HepG2 (cell line): ENCODE results near the gene MYCBPAP. TPM values are rescaled to one million over a fixed set of nuclear protein-coding genes. Genes with fewer than 3 reads are reported as not detected.

Experiments used
- ATAC-seq: fragments of 200-7000 bp; cut with Tn5 transposase; 3 replicates; pipeline ENCODE4 v1.9.1; 2020; ENCODE audit warnings: mild to moderate bottlenecking, moderate library complexity
- BruUV-seq: library from RNA; stranded (reverse); fragments of 400-500 nt; replicated peaks from 2 replicates; lab custom pipeline; 2021; lab: Mats Ljungman, UMichigan
- CTCF ChIA-PET: fragments of 300-600 bp; formaldehyde crosslinking; extraction: SDS; loops from one replicate; lab custom pipeline; 2021; ENCODE audit warnings: low total read pairs, inconsistent platforms, low intra/inter-chr PET ratio; lab: Yijun Ruan, JAX
- POLR2A ChIA-PET: fragments of 350-600 bp; sonication (Branson Sonifier 250); formaldehyde crosslinking; loops from one replicate; lab custom pipeline; 2020; ENCODE audit warnings: antibody characterized with exemption, inconsistent platforms; lab: Yijun Ruan, JAX
- DNase-seq: peaks from one replicate; pipeline ENCODE4 v3.0.0-alpha.2; 2015; ENCODE audit warnings: low spot score
- FAIRE-seq: peaks from 3 replicates; lab custom pipeline; 2011; peaks lifted over from hg19 to GRCh38; lab: Jason Lieb, UNC
- H2AFZ ChIP-seq: one replicate; pipeline ENCODE4 v1.6.1; 2011; ENCODE audit warnings: low read length, inconsistent platforms
- H3K27ac ChIP-seq: fragments of 300-600 bp; 3 replicates; pipeline ENCODE4 v1.8.0; 2011; ENCODE audit warnings: mixed run types, mild to moderate bottlenecking, mixed read lengths, low read length, inconsistent platforms; ENCODE audit not compliant: insufficient read depth; ENCODE audit errors: extremely low read length
- H3K27me3 ChIP-seq, 2 experiments: fragments of 200-600 bp in 1 of 2; 2 replicates in 1 of 2; 3 replicates in 1 of 2; pipeline versions ENCODE4 v1.6.0 to v1.8.0; 2011; ENCODE audit warnings: low read length in 2 of 2, mild to moderate bottlenecking in 2 of 2, moderate library complexity in 2 of 2, inconsistent platforms in 1 of 2; ENCODE audit not compliant: insufficient read depth in 2 of 2, control insufficient read depth in 1 of 2
- H3K36me3 ChIP-seq, 2 experiments: fragments of 200-600 bp in 1 of 2; replicated peaks in 1 of 2; 2 replicates in 1 of 2; 3 replicates in 1 of 2; pipeline versions ENCODE4 v1.5.1 to v1.8.0; 2011; ENCODE audit warnings: low read length in 2 of 2, inconsistent platforms in 1 of 2; ENCODE audit not compliant: insufficient read depth in 2 of 2, control insufficient read depth in 1 of 2
- H3K4me1 ChIP-seq: 2 replicates; pipeline ENCODE4 v1.5.1; 2012; ENCODE audit warnings: low read length, inconsistent platforms; ENCODE audit not compliant: insufficient read depth
- H3K4me2 ChIP-seq: 2 replicates; pipeline ENCODE4 v1.6.0; 2011; ENCODE audit warnings: low read depth, low read length, inconsistent platforms
- H3K4me3 ChIP-seq, 3 experiments: fragments of 200-600 bp in 1 of 3; sonication (generic), shearing (Covaris generic) in 1 of 3; replicated peaks in 1 of 3; 2 replicates each; pipeline ENCODE4 v1.5.1; 2011 to 2016; ENCODE audit warnings: low read length in 3 of 3, inconsistent platforms in 2 of 3, low read depth in 2 of 3, mild to moderate bottlenecking in 2 of 3, control low read depth in 1 of 3, mixed read lengths in 1 of 3; ENCODE audit not compliant: insufficient read depth in 1 of 3
- H3K79me2 ChIP-seq: one replicate; pipeline ENCODE4 v1.6.1; 2011; ENCODE audit warnings: low read length, inconsistent platforms; ENCODE audit not compliant: insufficient read depth
- H3K9ac ChIP-seq: 2 replicates; pipeline ENCODE4 v1.6.0; 2011; ENCODE audit warnings: mild to moderate bottlenecking, low read depth, low read length, inconsistent platforms; ENCODE audit not compliant: insufficient read depth
- H3K9me3 ChIP-seq: 2 replicates; pipeline ENCODE4 v1.5.1; 2012; ENCODE audit warnings: mild to moderate bottlenecking, low read length
- H4K20me1 ChIP-seq: 2 replicates; pipeline ENCODE4 v1.6.0; 2011; ENCODE audit warnings: inconsistent platforms, mild to moderate bottlenecking, low read length, moderate library complexity; ENCODE audit not compliant: insufficient read depth
- AFF4 ChIP-seq: sonication (generic); formaldehyde crosslinking; IDR thresholded peaks from 2 replicates; pipeline ENCODE4 v1.4.0; 2020; ENCODE audit warnings: missing genetic modification reagents
- FOXO1 ChIP-seq: sonication (generic); formaldehyde crosslinking; IDR thresholded peaks from 2 replicates; pipeline ENCODE4 v1.4.0; 2020; ENCODE audit warnings: missing genetic modification reagents
- SOX6 ChIP-seq, 2 experiments: fragments of 450-650 bp in 1 of 2; sonication (generic) in 1 of 2; formaldehyde crosslinking in 1 of 2; IDR thresholded peaks; 2 replicates each; pipeline versions ENCODE4 v1.4.0 to v1.6.1; 2017 to 2020; ENCODE audit warnings: antibody characterized with exemption in 1 of 2, mild to moderate bottlenecking in 1 of 2, missing genetic modification reagents in 1 of 2
- ZBTB39 ChIP-seq: sonication (generic); formaldehyde crosslinking; IDR thresholded peaks from 2 replicates; pipeline ENCODE4 v1.5.0; 2020; ENCODE audit warnings: missing genetic modification reagents
- ZNF17 ChIP-seq: sonication (generic); formaldehyde crosslinking; IDR thresholded peaks from 2 replicates; pipeline ENCODE4 v1.5.0; 2020; ENCODE audit warnings: mild to moderate bottlenecking, missing genetic modification reagents
- ZNF574 ChIP-seq: sonication (generic); formaldehyde crosslinking; IDR thresholded peaks from 2 replicates; pipeline ENCODE4 v1.4.0; 2020; ENCODE audit warnings: missing genetic modification reagents
- ZNF75D ChIP-seq: sonication (generic); formaldehyde crosslinking; IDR thresholded peaks from 2 replicates; pipeline ENCODE4 v1.8.1; 2023; ENCODE audit warnings: missing genetic modification reagents, mild to moderate bottlenecking, borderline replicate concordance
- WGBS: methylation state at CpG from one replicate; pipeline ENCODE4 v1.1.6; 2017; ENCODE audit warnings: low lambda C conversion rate; 5-methylcytosine and 5-hydroxymethylcytosine counted together
- in situ Hi-C: cut with HindIII; loops from 2 replicates; pipeline ENCODE4 v1.10.0; 2017; ENCODE audit warnings: low pct_unique_long_range_greater_than_20kb; ENCODE audit not compliant: extremely low pct_ligation_motif_present
- intact Hi-C: fragments of 100-400 bp; cut with micrococcal nuclease; formaldehyde crosslinking; loops from one replicate; pipeline ENCODE4 v1.10.0; 2022; ENCODE audit not compliant: unreplicated experiment
- polyA plus RNA-seq, 8 experiments: library from polyadenylated mRNA; depleted of rRNA in 3 of 8; stranded (reverse) in 7 of 8; unstranded in 1 of 8; fragments of >200 nt; fragmentation: Illumina TruSeq in 4 of 8; extraction: Trizol in 4 of 8; gene quantifications; 2 replicates each; pipeline versions ENCODE4 v1.2.1 to v1.2.3, GENCODE V29; 2011 to 2016; ENCODE audit warnings: low read depth in 4 of 8, missing spikeins in 1 of 8, mixed read lengths in 1 of 8; ENCODE audit not compliant: insufficient read depth in 1 of 8
- total RNA-seq, 5 experiments: library from RNA; depleted of rRNA; stranded (reverse); fragments of >200 nt; fragmentation: Illumina TruSeq; extraction: Trizol; gene quantifications; 2 replicates each; pipeline ENCODE4 v1.2.3, GENCODE V29; 2016; ENCODE audit warnings: low read depth in 1 of 5

Gene MYCBPAP
- total and polyA plus RNA-seq, 2 of the 13 experiments (the other 11 are each of a cell fraction or from before 2014, with no cell fraction given): 0.22 to 0.24 TPM

GRCh38 chr17:50472286-50472685, 36.0 kb upstream of the MYCBPAP start:
- POLR2A ChIA-PET: no interaction called here
- WGBS: 98% methylated on average over 10 of the region's 10 CpGs
- intact Hi-C loops: no loop called here

More at GRCh38 chr17:50472286-50472685, 36.0 kb upstream of the MYCBPAP start:
- Histone ChIP-seq H2AFZ (no peak overlapping the region), H3K4me1 (peaks cover 22% of the 10 kb centered on the region), H3K4me2 (no peak overlapping the region), H3K36me3 (peaks cover 21 to 23% of the 10 kb centered on the region in 2 experiments; a peak in 4 of 5 replicates), H4K20me1 (no peaks in the 10 kb centered on the region), H3K79me2 (no peaks in the 10 kb centered on the region), H3K9me3 (no peaks in the 10 kb centered on the region), H3K27me3 (no peaks in the 10 kb centered on the region), H3K4me3 (no peak overlapping the region), H3K27ac (no peak overlapping the region), H3K9ac (no peak overlapping the region)
- DNase-seq (no peak), FAIRE-seq (no peak), ATAC-seq (no peak)
- TF ChIP-seq ZBTB39 (CRISPR knock-in tag) (no peak), ZNF75D (CRISPR knock-in tag) (no peak), SOX6 (IDR thresholded peaks at IDR 0.05) (no peak), SOX6 (CRISPR knock-in tag; IDR thresholded peaks at IDR 0.05) (no peak), ZNF574 (CRISPR knock-in tag) (no peak), FOXO1 (CRISPR knock-in tag) (no peak), AFF4 (CRISPR knock-in tag) (no peak), ZNF17 (CRISPR knock-in tag) (no peak)
- in situ Hi-C loops: no loop called here
- CTCF ChIA-PET: no interaction called here
- BruUV-seq: no TSS peak
